Stomach (tissue), 19 donors: ENCODE measurements around the gene LACTBL1. TPM values are rescaled to one million over a fixed set of nuclear protein-coding genes. Genes with fewer than 3 reads are reported as not detected.
A peak's percentile ranks its signal among the peaks of the same experiment; 100 is the strongest.

ENCODE experiments used
- DNase-seq, 2 donors: peaks; one replicate each; pipeline versions ENCODE4 v3.0.0 to v3.0.0-alpha.2; 2013 to 2019
- H3K27ac ChIP-seq, 5 donors: fragments of 200-600 bp in 4 of 5; sonication (generic) in 4 of 5; one replicate each; pipeline ENCODE4 v1.5.1; 2013 to 2019; ENCODE audit warnings: mild to moderate bottlenecking in 1 of 5, moderate library complexity in 1 of 5
- H3K27me3 ChIP-seq, 3 donors: fragments of 200-600 bp; sonication (generic); one replicate each; pipeline ENCODE4 v1.5.1; 2017 to 2019; ENCODE audit warnings: mixed run types in 1 of 3
- H3K36me3 ChIP-seq, 4 donors: fragments of 200-600 bp; sonication (generic); 1 replicate in 3 of 4; 2 replicates in 1 of 4; pipeline ENCODE4 v1.5.1; 2016 to 2019
- H3K4me1 ChIP-seq, 4 donors: fragments of 200-600 bp; sonication (generic); one replicate each; pipeline ENCODE4 v1.5.1; 2016 to 2019
- H3K4me3 ChIP-seq, 4 donors: fragments of 200-600 bp; sonication (generic) in 3 of 4; one replicate each; pipeline ENCODE4 v1.5.1; 2016 to 2019; ENCODE audit warnings: mild to moderate bottlenecking in 1 of 4
- H3K9me3 ChIP-seq, 4 donors: fragments of 200-600 bp; sonication (generic); one replicate each; pipeline ENCODE4 v1.5.1; 2016 to 2019
- EP300 ChIP-seq: sonication (generic); formaldehyde crosslinking; IDR thresholded peaks from one replicate; pipeline ENCODE4 v1.6.1; 2017; ENCODE audit warnings: antibody characterized with exemption
- POLR2A ChIP-seq, 4 donors: fragments of 450-650 bp; IDR thresholded peaks; one replicate each; pipeline ENCODE4 v1.6.1; 2016; ENCODE audit warnings: antibody characterized with exemption in 4 of 4, control low read depth in 2 of 4, mild to moderate bottlenecking in 1 of 4, moderate library complexity in 1 of 4
- POLR2AphosphoS5 ChIP-seq, 3 donors: sonication (generic); formaldehyde crosslinking; IDR thresholded peaks; one replicate each; pipeline ENCODE4 v1.6.1; 2016; ENCODE audit warnings: antibody characterized with exemption in 3 of 3
- WGBS, 5 donors: extraction: QIAGEN DNeasy Blood & Tissue Kit in 3 of 5; methylation state at CpG; one replicate each; pipeline versions ENCODE4 v1.1.5 to v1.1.7; 2013 to 2018; 5-methylcytosine and 5-hydroxymethylcytosine counted together
- intact Hi-C: fragments of 100-400 bp; cut with DNase I; formaldehyde crosslinking; loops from one replicate; pipeline ENCODE4 v1.15.1; 2023; ENCODE audit warnings: low total_unique reads
- long read RNA-seq, 10 donors: transcript quantifications; one replicate each; lab custom pipeline, GENCODE V29; 2026
- polyA plus RNA-seq, 3 donors: library from polyadenylated mRNA; stranded (reverse); fragments of 200-250 nt; gene quantifications; one replicate each; pipeline ENCODE4 v1.2.3, GENCODE V29; 2013
- total RNA-seq, 5 donors: library from RNA; depleted of rRNA; stranded (reverse); fragments of >200 nt; gene quantifications; one replicate each; pipeline versions ENCODE4 v1.1.0 to v1.2.3, GENCODE V29; 2014 to 2016
- TF ChIP-seq, protein P1 (sequence below), 7 experiments: fragments of 450-650 bp in 4 of 7; fragments of 200-600 bp in 3 of 7; sonication (generic) in 3 of 7; IDR thresholded peaks; one replicate each; pipeline ENCODE4 v1.5.1; 2016 to 2019; ENCODE audit warnings: antibody characterized with exemption in 7 of 7, control low read depth in 2 of 7, mild to moderate bottlenecking in 1 of 7
- donor health status: healthy with polysubstance abuse.
- donor health status: Bipolar disorder and iron deficiency.
- donor health status: healthy.

The LACTBL1 gene, protein sequence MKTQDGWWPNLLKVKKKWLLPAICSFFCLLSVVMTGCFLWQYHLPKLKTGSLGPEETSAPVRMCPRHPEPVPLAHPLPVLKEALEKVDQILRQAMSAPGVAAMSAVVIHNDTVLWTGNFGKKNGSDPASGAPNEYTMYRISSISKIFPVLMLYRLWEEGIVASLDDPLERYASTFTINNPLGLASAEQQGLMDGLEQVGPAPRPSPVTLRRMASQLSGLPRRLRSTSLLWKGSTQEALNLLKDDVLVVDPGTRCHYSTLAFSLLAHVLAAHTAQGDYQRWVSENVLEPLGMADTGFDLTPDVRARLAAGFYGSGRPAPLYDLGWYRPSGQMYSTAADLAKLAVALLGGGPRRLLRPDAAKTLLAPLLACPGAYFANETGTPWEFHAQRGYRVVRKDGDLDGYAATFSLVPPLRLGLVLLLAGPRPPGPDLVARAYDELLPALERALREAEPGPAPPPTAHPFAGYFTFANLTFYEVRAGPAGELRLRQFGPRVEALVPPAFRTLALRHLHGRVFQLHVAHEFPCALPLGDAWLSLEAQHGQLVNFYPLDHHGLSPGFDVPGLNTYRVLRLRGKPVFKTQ
- total RNA-seq: not detected
- polyA plus RNA-seq: not detected
- long read RNA-seq, donor 1: 0 reads
- long read RNA-seq, donor 2: 0 reads
- long read RNA-seq, donor 3: 0 reads
- long read RNA-seq, donor 4: 0 reads
- long read RNA-seq, donor 5: 0 reads
- long read RNA-seq, donor 6: 0 reads
- long read RNA-seq, donor 7: 0 reads
- long read RNA-seq, donor 8: 0 reads
- long read RNA-seq, donor 9: 0 reads
- long read RNA-seq, donor 10: 0 reads

DNA sequence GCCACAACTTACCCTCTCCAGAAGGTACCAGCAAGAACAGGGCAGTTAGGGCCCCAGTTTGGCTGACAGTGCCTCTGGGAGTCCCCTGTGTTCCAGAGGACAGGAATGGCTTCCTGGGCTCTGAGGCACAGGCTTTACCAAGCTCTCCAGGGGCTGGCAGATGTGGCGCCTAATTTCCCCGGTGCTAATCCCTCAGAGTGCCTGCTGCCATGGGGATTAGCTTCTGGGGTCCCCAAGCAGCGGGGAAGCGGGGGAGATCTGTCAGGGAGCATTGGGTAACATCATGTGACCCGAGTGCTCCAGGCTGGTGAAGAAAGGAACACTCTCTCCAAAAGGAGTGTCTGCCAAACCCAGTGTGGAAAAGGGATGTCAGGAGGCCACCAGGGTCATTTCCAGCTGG lies at the start of gene LACTBL1:
TSS of gene LACTBL1 (minus strand) at position 107 of the 400 bp plus-strand sequence. CDS start 550 bp downstream, outside the sequence.
- Histone ChIP-seq H3K4me3 (no peak within 1 kb of the TSS), H3K27ac (no peak within 1 kb of the TSS), H3K4me1 (peaks cover 0 to 12% (median 3%) of the 10 kb centered on the region in 4 donors), H3K36me3 (no peaks in the 10 kb centered on the region), H3K27me3 (peaks cover 0 to 75% (median 22%) of the 10 kb centered on the region in 3 donors), H3K9me3 (no peaks in the 10 kb centered on the region)
- no peak for DNase-seq
- TF ChIP-seq POLR2A (IDR thresholded peaks at IDR 0.05) (no peak), POLR2AphosphoS5 (IDR thresholded peaks at IDR 0.05) (no peak), EP300 (no peak)
- TF ChIP-seq, protein P1, sequence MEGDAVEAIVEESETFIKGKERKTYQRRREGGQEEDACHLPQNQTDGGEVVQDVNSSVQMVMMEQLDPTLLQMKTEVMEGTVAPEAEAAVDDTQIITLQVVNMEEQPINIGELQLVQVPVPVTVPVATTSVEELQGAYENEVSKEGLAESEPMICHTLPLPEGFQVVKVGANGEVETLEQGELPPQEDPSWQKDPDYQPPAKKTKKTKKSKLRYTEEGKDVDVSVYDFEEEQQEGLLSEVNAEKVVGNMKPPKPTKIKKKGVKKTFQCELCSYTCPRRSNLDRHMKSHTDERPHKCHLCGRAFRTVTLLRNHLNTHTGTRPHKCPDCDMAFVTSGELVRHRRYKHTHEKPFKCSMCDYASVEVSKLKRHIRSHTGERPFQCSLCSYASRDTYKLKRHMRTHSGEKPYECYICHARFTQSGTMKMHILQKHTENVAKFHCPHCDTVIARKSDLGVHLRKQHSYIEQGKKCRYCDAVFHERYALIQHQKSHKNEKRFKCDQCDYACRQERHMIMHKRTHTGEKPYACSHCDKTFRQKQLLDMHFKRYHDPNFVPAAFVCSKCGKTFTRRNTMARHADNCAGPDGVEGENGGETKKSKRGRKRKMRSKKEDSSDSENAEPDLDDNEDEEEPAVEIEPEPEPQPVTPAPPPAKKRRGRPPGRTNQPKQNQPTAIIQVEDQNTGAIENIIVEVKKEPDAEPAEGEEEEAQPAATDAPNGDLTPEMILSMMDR (IDR thresholded peaks at IDR 0.05): no peak
- WGBS, 5 donors: 52 to 77% (median 73%) methylated on average over 5 of the region's 5 CpGs
- intact Hi-C loops: no loop called here

DNA sequence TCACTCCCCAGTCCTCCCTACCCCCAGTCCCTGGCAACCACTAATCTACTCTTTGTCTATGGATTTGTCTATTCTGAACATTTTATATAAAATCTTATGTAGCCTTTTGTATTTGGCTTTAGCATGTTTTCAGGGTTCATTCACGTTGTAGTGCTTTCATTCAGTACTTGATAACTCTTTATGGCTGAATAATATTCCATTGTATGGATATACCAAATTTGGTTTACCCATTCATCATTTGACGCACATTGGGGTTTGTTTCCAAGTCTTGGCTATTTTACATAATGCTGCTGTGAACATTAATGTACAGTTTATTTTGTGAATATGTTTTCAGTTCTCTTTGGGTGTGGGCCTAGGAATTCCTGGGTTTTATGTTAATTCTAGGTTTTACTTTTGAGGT lies 49.2 kb upstream of the LACTBL1 start:
- no peaks in the 10 kb centered on the region for H3K27me3 ChIP-seq
- no peak overlapping the region for H3K4me3 ChIP-seq
- H3K36me3 ChIP-seq: no peaks in the 10 kb centered on the region
- H3K27ac ChIP-seq: no peak overlapping the region
- 86 to 95% (median 94%) methylated on average over 2 of the region's 2 CpGs for WGBS, 5 donors
- no peaks in the 10 kb centered on the region for H3K9me3 ChIP-seq
- no peak for DNase-seq
- peaks cover 7 to 30% (median 21%) of the 10 kb centered on the region in 4 donors for H3K4me1 ChIP-seq
- intact Hi-C loops: no loop called here
- TF ChIP-seq EP300 (no peak), POLR2A (IDR thresholded peaks at IDR 0.05) (no peak), POLR2AphosphoS5 (IDR thresholded peaks at IDR 0.05) (no peak)
- TF ChIP-seq, protein P1 (IDR thresholded peaks at IDR 0.05): no peak

GRCh38 chr1:23020706-23021405 lies 48.2 kb upstream of the LACTBL1 start:
- Histone ChIP-seq H3K27ac (peak overlapping the region in 3 of 5 donors; percentile 88 to 93 (median 93)), H3K27me3 (no peaks in the 10 kb centered on the region), H3K36me3 (no peaks in the 10 kb centered on the region), H3K4me3 (peak overlapping the region; percentile 75 to 98 (median 91)), H3K9me3 (no peaks in the 10 kb centered on the region), H3K4me1 (peaks cover 7 to 30% (median 21%) of the 10 kb centered on the region in 4 donors)
- DNase-seq: peak in 1 of 2 donors; percentile 16
- intact Hi-C loops: no loop called here
- TF ChIP-seq, protein P1 (IDR thresholded peaks at IDR 0.05): no peak
- TF ChIP-seq POLR2AphosphoS5 (IDR thresholded peaks at IDR 0.05): no peak
- no peak for TF ChIP-seq EP300
- no peak for TF ChIP-seq POLR2A (IDR thresholded peaks at IDR 0.05)
- 27 to 40% (median 38%) methylated on average over 7 of the region's 7 CpGs for WGBS, 5 donors
